NT2/D1 (cell line): ENCODE results near the gene ZNF77.

ENCODE experiments used
- SUZ12 ChIP-seq: IDR thresholded peaks from 2 replicates; pipeline ENCODE4 v1.6.1; 2011; ENCODE audit not compliant: insufficient read length, insufficient read depth; ENCODE audit errors: extremely low read depth
- YY1 ChIP-seq: IDR thresholded peaks from 2 replicates; pipeline ENCODE4 v1.6.1; 2011; ENCODE audit not compliant: insufficient read length, insufficient read depth
- ZNF274 ChIP-seq: IDR thresholded peaks from 2 replicates; pipeline ENCODE4 v1.6.1; 2011; ENCODE audit warnings: mild to moderate bottlenecking, low read depth, low read length

GRCh38 chr19:2887391-2887914 lies 57.3 kb downstream of the ZNF77 start:
- TF ChIP-seq YY1 = no peak
- no peak for TF ChIP-seq ZNF274
- no peak for TF ChIP-seq SUZ12
